ENCODE data around the gene TMEM143. TPM values are rescaled to one million over a fixed set of nuclear protein-coding genes. Genes with fewer than 3 reads are reported as not detected.

The TMEM143 gene
- total and polyA plus RNA-seq, 10 of the 15 experiments (the other 5 are each of a cell fraction or from before 2014, with no cell fraction given): 1.5 to 19.5 (median 10.1) TPM

DNA sequence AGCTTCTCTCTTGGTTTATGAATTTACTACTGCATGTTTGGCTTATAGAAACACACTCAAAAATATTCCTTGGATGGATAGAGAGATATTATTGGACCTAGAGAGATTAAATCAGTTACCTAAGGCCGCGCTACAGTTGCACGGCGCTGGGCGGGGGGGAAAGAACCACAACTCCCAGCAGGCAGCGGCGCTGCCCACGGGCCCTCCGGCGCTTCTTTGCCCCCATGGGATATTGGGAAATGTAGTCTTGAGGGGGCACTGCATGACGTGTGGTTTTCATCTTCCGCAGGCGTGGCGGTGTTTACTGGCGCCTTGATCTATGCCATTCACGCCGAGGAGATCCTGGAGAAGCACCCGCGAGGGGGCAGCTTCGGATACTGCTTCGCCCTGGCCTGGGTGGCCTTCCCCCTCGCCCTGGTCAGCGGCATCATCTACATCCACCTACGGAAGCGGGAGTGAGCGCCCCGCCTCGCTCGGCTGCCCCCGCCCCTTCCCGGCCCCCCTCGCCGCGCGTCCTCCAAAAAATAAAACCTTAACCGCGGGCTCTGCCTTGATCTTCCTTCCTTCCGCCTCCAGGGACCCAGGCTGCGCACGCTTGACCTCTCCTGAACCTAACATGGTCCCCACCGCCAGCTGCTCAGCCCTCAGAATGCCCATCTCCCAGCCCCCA lies 33.6 kb downstream of the TMEM143 start (continued):
- TF ChIP-seq, protein P1, sequence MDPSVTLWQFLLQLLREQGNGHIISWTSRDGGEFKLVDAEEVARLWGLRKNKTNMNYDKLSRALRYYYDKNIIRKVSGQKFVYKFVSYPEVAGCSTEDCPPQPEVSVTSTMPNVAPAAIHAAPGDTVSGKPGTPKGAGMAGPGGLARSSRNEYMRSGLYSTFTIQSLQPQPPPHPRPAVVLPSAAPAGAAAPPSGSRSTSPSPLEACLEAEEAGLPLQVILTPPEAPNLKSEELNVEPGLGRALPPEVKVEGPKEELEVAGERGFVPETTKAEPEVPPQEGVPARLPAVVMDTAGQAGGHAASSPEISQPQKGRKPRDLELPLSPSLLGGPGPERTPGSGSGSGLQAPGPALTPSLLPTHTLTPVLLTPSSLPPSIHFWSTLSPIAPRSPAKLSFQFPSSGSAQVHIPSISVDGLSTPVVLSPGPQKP (IDR thresholded peaks at IDR 0.05; ENCODE audit: low read depth, low read length): no peak; the same call in 1 of the 2 replicates
- peak; percentile 100 for TF ChIP-seq HCFC1 (IDR thresholded peaks at IDR 0.05; ENCODE audit: low read length)
- TF ChIP-seq EP300 (IDR thresholded peaks at IDR 0.05; ENCODE audit: borderline replicate concordance in 1 of 2, control insufficient read depth in 1 of 2, low read depth in 2 of 2, low read length in 2 of 2): no peak
- TF ChIP-seq IRF4 (IDR thresholded peaks at IDR 0.05; ENCODE audit: low read depth, low read length): no peak
- TF ChIP-seq, protein P2, sequence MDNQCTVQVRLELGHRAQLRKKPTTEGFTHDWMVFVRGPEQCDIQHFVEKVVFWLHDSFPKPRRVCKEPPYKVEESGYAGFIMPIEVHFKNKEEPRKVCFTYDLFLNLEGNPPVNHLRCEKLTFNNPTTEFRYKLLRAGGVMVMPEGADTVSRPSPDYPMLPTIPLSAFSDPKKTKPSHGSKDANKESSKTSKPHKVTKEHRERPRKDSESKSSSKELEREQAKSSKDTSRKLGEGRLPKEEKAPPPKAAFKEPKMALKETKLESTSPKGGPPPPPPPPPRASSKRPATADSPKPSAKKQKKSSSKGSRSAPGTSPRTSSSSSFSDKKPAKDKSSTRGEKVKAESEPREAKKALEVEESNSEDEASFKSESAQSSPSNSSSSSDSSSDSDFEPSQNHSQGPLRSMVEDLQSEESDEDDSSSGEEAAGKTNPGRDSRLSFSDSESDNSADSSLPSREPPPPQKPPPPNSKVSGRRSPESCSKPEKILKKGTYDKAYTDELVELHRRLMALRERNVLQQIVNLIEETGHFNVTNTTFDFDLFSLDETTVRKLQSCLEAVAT (IDR thresholded peaks at IDR 0.05): 0 out of 2 replicates have a peak, but pooled peaks have one; percentile 13
- TF ChIP-seq FOS (IDR thresholded peaks at IDR 0.05; ENCODE audit: borderline replicate concordance, extremely low read depth, insufficient read length): no peak
- TF ChIP-seq SIX5 (IDR thresholded peaks at IDR 0.05; ENCODE audit: low read depth, low read length, severe bottlenecking): peak; percentile 99
- TF ChIP-seq JUND (IDR thresholded peaks at IDR 0.05; ENCODE audit: low read depth, low read length): 0 out of 2 replicates have a peak, but pooled peaks have one; percentile 31
- no peak for TF ChIP-seq SMAD1 (IDR thresholded peaks at IDR 0.05; ENCODE audit: low read depth, partially characterized antibody)
- no peak for TF ChIP-seq SRF (IDR thresholded peaks at IDR 0.05; ENCODE audit: low read depth in 2 of 2, low read length in 2 of 2)
- TF ChIP-seq PAX5 (IDR thresholded peaks at IDR 0.05; ENCODE audit: borderline replicate concordance, low read depth, low read length): peak; percentile 84
- TF ChIP-seq CBX5 (IDR thresholded peaks at IDR 0.05; ENCODE audit: low read depth): no peak
- no peak for TF ChIP-seq ZBED1 (IDR thresholded peaks at IDR 0.05; ENCODE audit: borderline replicate concordance)
- TF ChIP-seq, protein P3, sequence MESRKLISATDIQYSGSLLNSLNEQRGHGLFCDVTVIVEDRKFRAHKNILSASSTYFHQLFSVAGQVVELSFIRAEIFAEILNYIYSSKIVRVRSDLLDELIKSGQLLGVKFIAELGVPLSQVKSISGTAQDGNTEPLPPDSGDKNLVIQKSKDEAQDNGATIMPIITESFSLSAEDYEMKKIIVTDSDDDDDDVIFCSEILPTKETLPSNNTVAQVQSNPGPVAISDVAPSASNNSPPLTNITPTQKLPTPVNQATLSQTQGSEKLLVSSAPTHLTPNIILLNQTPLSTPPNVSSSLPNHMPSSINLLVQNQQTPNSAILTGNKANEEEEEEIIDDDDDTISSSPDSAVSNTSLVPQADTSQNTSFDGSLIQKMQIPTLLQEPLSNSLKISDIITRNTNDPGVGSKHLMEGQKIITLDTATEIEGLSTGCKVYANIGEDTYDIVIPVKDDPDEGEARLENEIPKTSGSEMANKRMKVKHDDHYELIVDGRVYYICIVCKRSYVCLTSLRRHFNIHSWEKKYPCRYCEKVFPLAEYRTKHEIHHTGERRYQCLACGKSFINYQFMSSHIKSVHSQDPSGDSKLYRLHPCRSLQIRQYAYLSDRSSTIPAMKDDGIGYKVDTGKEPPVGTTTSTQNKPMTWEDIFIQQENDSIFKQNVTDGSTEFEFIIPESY (IDR thresholded peaks at IDR 0.05): no peak
- TF ChIP-seq MYC (IDR thresholded peaks at IDR 0.05; ENCODE audit: insufficient read depth, insufficient read length, insufficient replicate concordance, low read length, severe bottlenecking): no peak
- peak; percentile 53; the same call in 1 of the 3 replicates for TF ChIP-seq POU2F2 (IDR thresholded peaks at IDR 0.05; ENCODE audit: borderline replicate concordance, low read depth, low read length)
- no peak for TF ChIP-seq YBX1 (IDR thresholded peaks at IDR 0.05)
- no peak for TF ChIP-seq BCL11A (IDR thresholded peaks at IDR 0.05; ENCODE audit: low read depth, low read length)
- TF ChIP-seq POLR2AphosphoS5 (IDR thresholded peaks at IDR 0.05; ENCODE audit: low read length): no peak
- TF ChIP-seq, protein P4, sequence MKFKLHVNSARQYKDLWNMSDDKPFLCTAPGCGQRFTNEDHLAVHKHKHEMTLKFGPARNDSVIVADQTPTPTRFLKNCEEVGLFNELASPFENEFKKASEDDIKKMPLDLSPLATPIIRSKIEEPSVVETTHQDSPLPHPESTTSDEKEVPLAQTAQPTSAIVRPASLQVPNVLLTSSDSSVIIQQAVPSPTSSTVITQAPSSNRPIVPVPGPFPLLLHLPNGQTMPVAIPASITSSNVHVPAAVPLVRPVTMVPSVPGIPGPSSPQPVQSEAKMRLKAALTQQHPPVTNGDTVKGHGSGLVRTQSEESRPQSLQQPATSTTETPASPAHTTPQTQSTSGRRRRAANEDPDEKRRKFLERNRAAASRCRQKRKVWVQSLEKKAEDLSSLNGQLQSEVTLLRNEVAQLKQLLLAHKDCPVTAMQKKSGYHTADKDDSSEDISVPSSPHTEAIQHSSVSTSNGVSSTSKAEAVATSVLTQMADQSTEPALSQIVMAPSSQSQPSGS (IDR thresholded peaks at IDR 0.05; ENCODE audit: low read length): no peak
- no peak for TF ChIP-seq SPI1 (IDR thresholded peaks at IDR 0.05; ENCODE audit: borderline replicate concordance, insufficient read depth, low read depth, low read length)
- no peak for TF ChIP-seq HDGF (IDR thresholded peaks at IDR 0.05)
- peak; percentile 89 for TF ChIP-seq RUNX3 (IDR thresholded peaks at IDR 0.05; ENCODE audit: low read length)
- TF ChIP-seq RAD21 (IDR thresholded peaks at IDR 0.05; ENCODE audit: insufficient read depth, low read depth, low read length): no peak

Measured in GM12878 (cell line).